HEK293 (cell line): ENCODE data around the gene DNAH8.
A peak's percentile ranks its signal among the peaks of the same experiment; 100 is the strongest.

Experiments used
- CTCF ChIA-PET: fragments of 350-600 bp; formaldehyde crosslinking; extraction: SDS; loops from one replicate; lab custom pipeline; 2021; ENCODE audit warnings: antibody characterized with exemption; lab: Yijun Ruan, JAX
- POLR2A ChIA-PET: fragments of 300-600 bp; formaldehyde crosslinking; extraction: SDS; loops from one replicate; lab custom pipeline; 2020; ENCODE audit warnings: antibody characterized with exemption, inconsistent platforms; lab: Yijun Ruan, JAX
- H3K27ac ChIP-seq: fragments of 200-500 bp; sonication (Bioruptor generic); 2 replicates; pipeline ENCODE4 v1.5.1; 2014; ENCODE audit warnings: low read depth, low read length, control low read depth, inconsistent platforms; ENCODE audit errors: extremely low read depth
- H3K36me3 ChIP-seq, 2 experiments: fragments of 200-500 bp in 1 of 2; sonication (Bioruptor generic) in 1 of 2; 1 replicate in 1 of 2; 2 replicates in 1 of 2; pipeline ENCODE4 v1.5.1; 2014 to 2017; ENCODE audit warnings: inconsistent platforms in 2 of 2, low read length in 2 of 2; ENCODE audit not compliant: control insufficient read depth in 2 of 2, insufficient read depth in 1 of 2
- H3K4me1 ChIP-seq: fragments of 200-500 bp; sonication (Bioruptor generic); 2 replicates; pipeline ENCODE4 v1.5.1; 2014; ENCODE audit warnings: mild to moderate bottlenecking, low read length, inconsistent platforms; ENCODE audit not compliant: control insufficient read depth, insufficient read depth
- H3K4me3 ChIP-seq: 2 replicates; pipeline ENCODE4 v1.5.1; 2011; ENCODE audit warnings: low read depth, mild to moderate bottlenecking, control low read depth, low read length, moderate library complexity
- H3K9me3 ChIP-seq: fragments of 200-500 bp; sonication (Bioruptor generic); 2 replicates; pipeline ENCODE4 v1.5.1; 2014; ENCODE audit warnings: low read depth, low read length, inconsistent platforms; ENCODE audit not compliant: control insufficient read depth, insufficient read depth
- FEZF1 ChIP-seq: fragments of 450-650 bp; formaldehyde crosslinking; IDR thresholded peaks from 2 replicates; pipeline ENCODE4 v1.5.1; 2016; ENCODE audit warnings: missing biosample characterization, missing genetic modification characterization
- GFI1B ChIP-seq: fragments of 450-650 bp; formaldehyde crosslinking; IDR thresholded peaks from 2 replicates; pipeline ENCODE4 v1.5.1; 2016; ENCODE audit warnings: missing biosample characterization, missing genetic modification characterization
- KLF7 ChIP-seq: fragments of 450-650 bp; formaldehyde crosslinking; IDR thresholded peaks from 2 replicates; pipeline ENCODE4 v1.5.1; 2016; ENCODE audit warnings: missing biosample characterization, missing genetic modification characterization, borderline replicate concordance
- MZF1 ChIP-seq: fragments of 450-650 bp; formaldehyde crosslinking; IDR thresholded peaks from 2 replicates; pipeline ENCODE4 v1.5.1; 2017; ENCODE audit warnings: missing biosample characterization, missing genetic modification characterization, borderline replicate concordance
- PRDM10 ChIP-seq: fragments of 450-650 bp; formaldehyde crosslinking; IDR thresholded peaks from 2 replicates; pipeline ENCODE4 v1.5.1; 2016; ENCODE audit warnings: missing biosample characterization, missing genetic modification characterization
- RBAK ChIP-seq: fragments of 450-650 bp; formaldehyde crosslinking; IDR thresholded peaks from 2 replicates; pipeline ENCODE4 v1.5.1; 2016; ENCODE audit warnings: missing biosample characterization, missing genetic modification characterization
- SCRT2 ChIP-seq: fragments of 450-650 bp; formaldehyde crosslinking; IDR thresholded peaks from 2 replicates; pipeline ENCODE4 v1.5.1; 2016; ENCODE audit warnings: missing biosample characterization, missing genetic modification characterization
- ZBTB48 ChIP-seq: fragments of 450-650 bp; formaldehyde crosslinking; IDR thresholded peaks from 2 replicates; pipeline ENCODE4 v1.5.1; 2016; ENCODE audit warnings: missing biosample characterization, missing genetic modification characterization
- ZFP69B ChIP-seq: fragments of 450-650 bp; formaldehyde crosslinking; IDR thresholded peaks from 2 replicates; pipeline ENCODE4 v1.5.1; 2016; ENCODE audit warnings: missing biosample characterization, missing genetic modification characterization
- ZNF138 ChIP-seq: fragments of 450-650 bp; formaldehyde crosslinking; IDR thresholded peaks from 2 replicates; pipeline ENCODE4 v1.5.1; 2016; ENCODE audit warnings: missing biosample characterization, missing genetic modification characterization, borderline replicate concordance
- ZNF146 ChIP-seq: fragments of 450-650 bp; formaldehyde crosslinking; IDR thresholded peaks from 2 replicates; pipeline ENCODE4 v1.5.1; 2016; ENCODE audit warnings: missing biosample characterization, missing genetic modification characterization
- ZNF292 ChIP-seq: fragments of 450-650 bp; formaldehyde crosslinking; IDR thresholded peaks from 2 replicates; pipeline ENCODE4 v1.5.1; 2016; ENCODE audit warnings: low read depth, missing biosample characterization, missing genetic modification characterization, borderline replicate concordance
- ZNF394 ChIP-seq: fragments of 450-650 bp; formaldehyde crosslinking; IDR thresholded peaks from 2 replicates; pipeline ENCODE4 v1.5.1; 2016; ENCODE audit warnings: missing biosample characterization, missing genetic modification characterization, mild to moderate bottlenecking, moderate library complexity, borderline replicate concordance
- ZNF473 ChIP-seq: fragments of 450-650 bp; formaldehyde crosslinking; IDR thresholded peaks from 2 replicates; pipeline ENCODE4 v1.5.1; 2017; ENCODE audit warnings: missing biosample characterization, missing genetic modification characterization
- ZNF521 ChIP-seq: fragments of 450-650 bp; formaldehyde crosslinking; IDR thresholded peaks from 2 replicates; pipeline ENCODE4 v1.5.1; 2017; ENCODE audit warnings: missing biosample characterization, mild to moderate bottlenecking, missing genetic modification characterization
- ZNF558 ChIP-seq: fragments of 450-650 bp; formaldehyde crosslinking; IDR thresholded peaks from 2 replicates; pipeline ENCODE4 v1.5.1; 2016; ENCODE audit warnings: missing biosample characterization, missing genetic modification characterization
- ZNF664 ChIP-seq: fragments of 450-650 bp; formaldehyde crosslinking; IDR thresholded peaks from 2 replicates; pipeline ENCODE4 v1.5.1; 2016; ENCODE audit warnings: missing biosample characterization, missing genetic modification characterization
- ZNF677 ChIP-seq: fragments of 450-650 bp; IDR thresholded peaks from 2 replicates; pipeline ENCODE4 v1.5.0; 2018; ENCODE audit warnings: missing biosample characterization, mild to moderate bottlenecking, missing genetic modification characterization, moderate library complexity
- ZNF704 ChIP-seq: fragments of 450-650 bp; formaldehyde crosslinking; IDR thresholded peaks from 2 replicates; pipeline ENCODE4 v1.5.1; 2016; ENCODE audit warnings: missing biosample characterization, missing genetic modification characterization
- ZNF768 ChIP-seq: fragments of 450-650 bp; formaldehyde crosslinking; IDR thresholded peaks from 2 replicates; pipeline ENCODE4 v1.5.1; 2018; ENCODE audit warnings: missing biosample characterization, mild to moderate bottlenecking, missing genetic modification characterization
- ZSCAN4 ChIP-seq: fragments of 450-650 bp; formaldehyde crosslinking; IDR thresholded peaks from 2 replicates; pipeline ENCODE4 v1.5.1; 2017; ENCODE audit warnings: missing biosample characterization, missing genetic modification characterization

The DNAH8 gene

GRCh38 chr6:38815250-38815649 lies 100.1 kb downstream of the DNAH8 start:
- Histone ChIP-seq H3K36me3 (no peaks in the 10 kb centered on the region), H3K4me3 (no peak overlapping the region), H3K4me1 (peaks cover 6% of the 10 kb centered on the region; the same call in 1 of the 2 replicates), H3K27ac (no peak overlapping the region), H3K9me3 (no peaks in the 10 kb centered on the region)
- ChIA-PET POLR2A (no interaction called here), CTCF (interaction anchor here (0.8 kb wide), 1 partner anchor 57 kb away, joined by 3 read pairs; no protein-coding TSS in a partner anchor)
- TF ChIP-seq ZNF292 (tag by site-specific recombination) (no peak), ZBTB48 (tag by site-specific recombination) (no peak), ZNF664 (no peak), ZNF521 (tag by site-specific recombination) (no peak), SCRT2 (peak; percentile 95), MZF1 (tag by site-specific recombination) (peak; percentile 57; the same call in 1 of the 2 replicates), PRDM10 (peak; percentile 47; the same call in 1 of the 2 replicates), ZNF704 (tag by site-specific recombination) (no peak), FEZF1 (tag by site-specific recombination) (peak; percentile 63), ZNF558 (tag by site-specific recombination) (no peak), ZNF768 (tag by site-specific recombination) (no peak)

GRCh38 chr6:38818691-38819090 lies 103.6 kb downstream of the DNAH8 start:
- H3K27ac ChIP-seq: no peak overlapping the region
- no peak overlapping the region for H3K4me3 ChIP-seq
- H3K4me1 ChIP-seq: no peaks in the 10 kb centered on the region
- no peaks in the 10 kb centered on the region for H3K9me3 ChIP-seq
- no peaks in the 10 kb centered on the region for H3K36me3 ChIP-seq
- TF ChIP-seq RBAK (tag by site-specific recombination): no peak
- no peak for TF ChIP-seq ZSCAN4 (tag by site-specific recombination)
- TF ChIP-seq ZNF473 (tag by site-specific recombination): no peak
- no peak for TF ChIP-seq ZFP69B (tag by site-specific recombination)
- ChIA-PET POLR2A (no interaction called here), CTCF (interaction anchor here (0.6 kb wide), 1 partner anchor 807 kb away, joined by 4 read pairs; no protein-coding TSS in a partner anchor)

- CTCF ChIA-PET: interaction anchor here (0.8 to 1.0 kb wide), 4 partner anchors 12 to 150 kb away, joined by 3 to 4 read pairs (median 3); no protein-coding TSS in a partner anchor
- POLR2A ChIA-PET: no interaction called here
These were observed 107.9 kb downstream of the DNAH8 start for GRCh38 chr6:38822963-38823362.

More at GRCh38 chr6:38822963-38823362, 107.9 kb downstream of the DNAH8 start:
- Histone ChIP-seq H3K4me1 (no peaks in the 10 kb centered on the region), H3K36me3 (no peaks in the 10 kb centered on the region), H3K27ac (no peak overlapping the region), H3K4me3 (no peak overlapping the region)
- TF ChIP-seq ZNF146 (tag by site-specific recombination) (no peak), ZNF138 (tag by site-specific recombination) (no peak), ZNF394 (tag by site-specific recombination) (no peak), GFI1B (tag by site-specific recombination) (no peak), KLF7 (no peak), ZNF677 (tag by site-specific recombination) (no peak)
- TF ChIP-seq, all 188 proteins: peak for 0
- no peaks in the 10 kb centered on the region for H3K9me3 ChIP-seq
